HEK293 (cell line): Measurements from ENCODE around the gene RPL22.

Experiments used
- CTCF ChIP-seq: fragments of 450-650 bp; formaldehyde crosslinking; IDR thresholded peaks from 2 replicates; pipeline ENCODE4 v1.5.1; 2016; ENCODE audit warnings: missing biosample characterization, missing genetic modification characterization
- YY2 ChIP-seq: fragments of 450-650 bp; formaldehyde crosslinking; IDR thresholded peaks from 2 replicates; pipeline ENCODE4 v1.5.1; 2016; ENCODE audit warnings: missing biosample characterization, missing genetic modification characterization
- ZNF274 ChIP-seq, 2 experiments: fragments of 200-500 bp in 1 of 2; fragments of 450-650 bp in 1 of 2; sonication (Bioruptor generic) in 1 of 2; formaldehyde crosslinking in 1 of 2; IDR thresholded peaks; 2 replicates each; pipeline versions ENCODE4 v1.5.1 to v1.6.1; 2014 to 2016; ENCODE audit warnings: borderline replicate concordance in 1 of 2, inconsistent platforms in 1 of 2, low read length in 1 of 2, missing biosample characterization in 1 of 2, missing genetic modification characterization in 1 of 2
- ZNF280D ChIP-seq: fragments of 450-650 bp; formaldehyde crosslinking; IDR thresholded peaks from 2 replicates; pipeline ENCODE4 v1.5.1; 2016; ENCODE audit warnings: missing biosample characterization, missing genetic modification characterization
- ZNF362 ChIP-seq: fragments of 450-650 bp; formaldehyde crosslinking; IDR thresholded peaks from 2 replicates; pipeline ENCODE4 v1.5.1; 2016; ENCODE audit warnings: missing biosample characterization, missing genetic modification characterization
- ZNF48 ChIP-seq: fragments of 450-650 bp; formaldehyde crosslinking; IDR thresholded peaks from 2 replicates; pipeline ENCODE4 v1.5.1; 2016; ENCODE audit warnings: missing biosample characterization, missing genetic modification characterization

- TF ChIP-seq ZNF274 (IDR thresholded peaks at IDR 0.05; ENCODE audit: low read length) (no peak), ZNF274 (tag by site-specific recombination; IDR thresholded peaks at IDR 0.05; ENCODE audit: borderline replicate concordance) (no peak), ZNF280D (tag by site-specific recombination) (no peak), YY2 (tag by site-specific recombination) (no peak), ZNF48 (no peak), ZNF362 (tag by site-specific recombination) (no peak), CTCF (tag by site-specific recombination) (no peak)
Measured at GRCh38 chr1:6162341-6162740, 37.1 kb downstream of the RPL22 start.
